GM04503 (cell line): Measurements from ENCODE around the gene MTMR3.
"Not testable (repeated sequence)": the region's sequence is repeated elsewhere in the genome, so short reads cannot be mapped to it uniquely, and the experiment has no call there.

ENCODE experiments used
- DNase-seq: peaks from one replicate; pipeline ENCODE4 v3.0.0-alpha.2; 2012; ENCODE audit warnings: low read depth

The MTMR3 gene

GRCh38 chr22:29967461-29967860 is 84.5 kb downstream of the MTMR3 start:
- no peak for DNase-seq

- no peak for DNase-seq
Observed at GRCh38 chr22:29971607-29972006, 88.6 kb downstream of the MTMR3 start.

- DNase-seq, result no peak
Observed at GRCh38 chr22:29972121-29972520, 89.1 kb downstream of the MTMR3 start.

GRCh38 chr22:29973269-29973668 is 90.3 kb downstream of the MTMR3 start:
- no peak for DNase-seq

- not testable (repeated sequence) for DNase-seq
Observed at GRCh38 chr22:29973680-29974079, 90.7 kb downstream of the MTMR3 start.

- DNase-seq, result no peak
Observed at GRCh38 chr22:29975494-29975893, 92.5 kb downstream of the MTMR3 start.

GRCh38 chr22:29977107-29977506 is 94.1 kb downstream of the MTMR3 start:
- no peak for DNase-seq

GRCh38 chr22:29979777-29980321 is 96.9 kb downstream of the MTMR3 start:
- peak; percentile 75 for DNase-seq

- no peak for DNase-seq
Observed at GRCh38 chr22:29983296-29983917, 100.4 kb downstream of the MTMR3 start.

- DNase-seq, result no peak
Observed at GRCh38 chr22:29985912-29986311, 102.9 kb downstream of the MTMR3 start.

- DNase-seq, result no peak
Observed at GRCh38 chr22:29987137-29987536, 104.2 kb downstream of the MTMR3 start.

- DNase-seq, result no peak
Observed at GRCh38 chr22:29988719-29989118, 105.7 kb downstream of the MTMR3 start.

GRCh38 chr22:29989446-29989845 is 106.5 kb downstream of the MTMR3 start:
- no peak for DNase-seq

- no peak for DNase-seq
Observed at GRCh38 chr22:29992341-29993275, 109.6 kb downstream of the MTMR3 start.

GRCh38 chr22:29994027-29994715 is 111.2 kb downstream of the MTMR3 start:
- no peak for DNase-seq

GRCh38 chr22:29994943-29995342 is 112.0 kb downstream of the MTMR3 start:
- DNase-seq, result no peak

GRCh38 chr22:29997107-29997506 is 114.1 kb downstream of the MTMR3 start:
- DNase-seq, result no peak

- no peak for DNase-seq
Observed at GRCh38 chr22:29997516-29997915, 114.5 kb downstream of the MTMR3 start.

GRCh38 chr22:29998627-29999384 is 115.8 kb downstream of the MTMR3 start:
- no peak for DNase-seq

GRCh38 chr22:30000566-30000965 is 117.6 kb downstream of the MTMR3 start:
- DNase-seq, result no peak

- no peak for DNase-seq
Observed at GRCh38 chr22:30001459-30001858, 118.5 kb downstream of the MTMR3 start.
